Mesothelial cell of epicardium (in vitro differentiated cells): ENCODE data around the gene SIPA1L3. TPM values are rescaled to one million over a fixed set of nuclear protein-coding genes. Genes with fewer than 3 reads are reported as not detected.

Source experiments
- DNase-seq, 2 experiments: peaks; one replicate each; pipeline ENCODE4 v3.0.0; 2021; ENCODE audit warnings: low spot score in 2 of 2; ENCODE audit not compliant: unreplicated experiment in 2 of 2
- H3K27ac Mint-ChIP-seq: 2 replicates; pipeline ENCODE4 v1.8.0; 2021; ENCODE audit warnings: mixed read lengths
- H3K27me3 Mint-ChIP-seq: 2 replicates; pipeline ENCODE4 v1.8.0; 2021; ENCODE audit warnings: low read depth, mixed read lengths
- H3K36me3 Mint-ChIP-seq: 2 replicates; pipeline ENCODE4 v1.8.0; 2021; ENCODE audit warnings: mixed read lengths
- H3K4me1 Mint-ChIP-seq: 2 replicates; pipeline ENCODE4 v1.8.0; 2021; ENCODE audit warnings: mixed read lengths
- H3K4me3 Mint-ChIP-seq: 2 replicates; pipeline ENCODE4 v1.8.0; 2021; ENCODE audit warnings: mild to moderate bottlenecking, moderate library complexity, mixed read lengths
- H3K9me3 Mint-ChIP-seq: 2 replicates; pipeline ENCODE4 v1.8.0; 2021; ENCODE audit warnings: mixed read lengths
- CTCF ChIP-seq: fragments of 200-600 bp; sonication (generic); IDR thresholded peaks from one replicate; pipeline ENCODE4 v1.5.0; 2021; ENCODE audit warnings: antibody characterized with exemption; ENCODE audit not compliant: unreplicated experiment
- total RNA-seq: library from RNA; stranded (reverse); gene quantifications from 3 replicates; pipeline ENCODE4 v1.2.1, GENCODE V29; 2021

Gene SIPA1L3
- total RNA-seq, 1 donor from 2014 or later: 58.2 TPM

- Mint-ChIP-seq H3K27me3 (no peaks in the 10 kb centered on the region), H3K36me3 (no peaks in the 10 kb centered on the region), H3K4me3 (no peak overlapping the region), H3K27ac (no peak overlapping the region), H3K4me1 (peaks cover 13% of the 10 kb centered on the region), H3K9me3 (no peaks in the 10 kb centered on the region)
- TF ChIP-seq CTCF: no peak
- no peak for DNase-seq
Observed at GRCh38 chr19:37991841-37992248, 84.8 kb downstream of the SIPA1L3 start.

- no peak for TF ChIP-seq CTCF
- Mint-ChIP-seq H3K36me3 (no peaks in the 10 kb centered on the region), H3K4me3 (no peak overlapping the region), H3K4me1 (peaks cover 11% of the 10 kb centered on the region), H3K27me3 (no peaks in the 10 kb centered on the region), H3K9me3 (no peaks in the 10 kb centered on the region), H3K27ac (no peak overlapping the region)
- DNase-seq: no peak
Observed at GRCh38 chr19:37992761-37993160, 85.8 kb downstream of the SIPA1L3 start.

- no peak overlapping the region for H3K27ac Mint-ChIP-seq
- H3K4me3 Mint-ChIP-seq: no peak overlapping the region
- H3K4me1 Mint-ChIP-seq: peaks cover 6% of the 10 kb centered on the region
- DNase-seq: no peak
- H3K27me3 Mint-ChIP-seq: no peaks in the 10 kb centered on the region
- no peaks in the 10 kb centered on the region for H3K9me3 Mint-ChIP-seq
- no peaks in the 10 kb centered on the region for H3K36me3 Mint-ChIP-seq
- TF ChIP-seq CTCF: no peak
Observed at GRCh38 chr19:37994823-37995130, 87.8 kb downstream of the SIPA1L3 start.

- no peak overlapping the region for H3K27ac Mint-ChIP-seq
- no peaks in the 10 kb centered on the region for H3K9me3 Mint-ChIP-seq
- peaks cover 1% of the 10 kb centered on the region for H3K4me1 Mint-ChIP-seq
- H3K27me3 Mint-ChIP-seq: no peaks in the 10 kb centered on the region
- no peaks in the 10 kb centered on the region for H3K36me3 Mint-ChIP-seq
- DNase-seq: no peak
- H3K4me3 Mint-ChIP-seq: no peak overlapping the region
- TF ChIP-seq CTCF: no peak
Observed at GRCh38 chr19:37995346-37995745, 88.3 kb downstream of the SIPA1L3 start.

- DNase-seq: no peak
- no peaks in the 10 kb centered on the region for H3K27me3 Mint-ChIP-seq
- no peaks in the 10 kb centered on the region for H3K36me3 Mint-ChIP-seq
- H3K27ac Mint-ChIP-seq: no peak overlapping the region
- H3K9me3 Mint-ChIP-seq: no peaks in the 10 kb centered on the region
- TF ChIP-seq CTCF: no peak
- H3K4me1 Mint-ChIP-seq: no peaks in the 10 kb centered on the region
- no peak overlapping the region for H3K4me3 Mint-ChIP-seq
Observed at GRCh38 chr19:37997911-37998344, 90.9 kb downstream of the SIPA1L3 start.

- H3K27ac Mint-ChIP-seq: no peak overlapping the region
- H3K4me3 Mint-ChIP-seq: no peak overlapping the region
- DNase-seq: no peak
Observed at GRCh38 chr19:37998801-37999308, 91.8 kb downstream of the SIPA1L3 start.

More at GRCh38 chr19:37998801-37999308, 91.8 kb downstream of the SIPA1L3 start:
- Mint-ChIP-seq H3K9me3 (no peaks in the 10 kb centered on the region), H3K4me1 (no peaks in the 10 kb centered on the region), H3K27me3 (no peaks in the 10 kb centered on the region), H3K36me3 (no peaks in the 10 kb centered on the region)
- no peak for TF ChIP-seq CTCF
